Natural killer cell treated with Interleukin-12 subunit alpha and Interleukin-12 subunit beta and Interleukin-15 and Interleukin-18, amount 100 ng/mL, for 72 hours (primary cell): Measurements from ENCODE around the gene SRRM3. TPM values are rescaled to one million over a fixed set of nuclear protein-coding genes. Genes with fewer than 3 reads are reported as not detected.
A peak's percentile ranks its signal among the peaks of the same experiment; 100 is the strongest.
"Not testable (repeated sequence)": the region's sequence is repeated elsewhere in the genome, so short reads cannot be mapped to it uniquely, and the experiment has no call there.

Experiments
- ATAC-seq, 2 donors: fragments of 150-1000 bp; cut with Tn5 transposase in 1 of 2; sonication (Bioruptor Pico), chemical (Tn5 transposase) in 1 of 2; 2 replicates each; pipeline ENCODE4 v1.10.0; 2021
- DNase-seq: peaks from one replicate; pipeline ENCODE4 v3.0.0; 2022; ENCODE audit warnings: low spot score
- H3K27ac Mint-ChIP-seq, 2 donors: 1 replicate in 1 of 2; 2 replicates in 1 of 2; pipeline ENCODE4 v1.8.0; 2022; ENCODE audit warnings: mixed read lengths in 2 of 2, mild to moderate bottlenecking in 1 of 2, moderate library complexity in 1 of 2
- H3K27me3 Mint-ChIP-seq, 2 donors: 1 replicate in 1 of 2; 2 replicates in 1 of 2; pipeline ENCODE4 v1.8.0; 2022; ENCODE audit warnings: mixed read lengths in 2 of 2
- H3K36me3 Mint-ChIP-seq: one replicate; pipeline ENCODE4 v1.8.0; 2022; ENCODE audit warnings: mixed read lengths
- H3K4me1 Mint-ChIP-seq, 2 donors: 1 replicate in 1 of 2; 2 replicates in 1 of 2; pipeline ENCODE4 v1.8.0; 2022; ENCODE audit warnings: low read depth in 2 of 2, mixed read lengths in 2 of 2, mild to moderate bottlenecking in 1 of 2
- H3K4me3 Mint-ChIP-seq: one replicate; pipeline ENCODE4 v1.8.0; 2022; ENCODE audit warnings: mixed read lengths
- H3K9me3 Mint-ChIP-seq: 2 replicates; pipeline ENCODE4 v1.8.0; 2022; ENCODE audit warnings: mixed read lengths
- total RNA-seq, 2 donors: library from RNA; stranded (reverse); gene quantifications; one replicate each; pipeline ENCODE4 v1.2.3, GENCODE V29; 2022

SRRM3 gene
- total RNA-seq, 2 donors from 2014 or later: not detected

DNA sequence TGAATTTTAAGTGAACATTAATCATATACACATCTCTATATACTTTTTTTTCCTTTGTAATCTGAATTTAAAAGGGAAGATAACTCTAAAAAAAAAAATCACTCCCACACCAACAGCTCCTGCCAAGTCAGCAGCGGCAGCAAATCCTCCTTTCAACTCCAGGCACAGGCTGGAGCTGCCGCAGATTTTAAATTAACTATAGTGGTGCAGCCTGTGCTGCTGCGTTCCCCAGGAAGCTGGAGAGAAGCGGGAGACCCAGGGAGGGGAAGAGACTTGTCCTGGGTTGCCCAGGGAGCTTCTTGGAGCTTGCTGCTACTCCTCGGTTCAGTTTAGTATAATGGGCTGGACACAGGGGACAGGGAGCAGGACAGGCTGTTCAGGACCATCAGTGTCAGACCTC is 68.2 kb downstream of the SRRM3 start:
- H3K36me3 Mint-ChIP-seq: no peaks in the 10 kb centered on the region
- H3K4me3 Mint-ChIP-seq: no peak overlapping the region
- no peak for DNase-seq
- H3K4me1 Mint-ChIP-seq: peaks cover 9 to 11% of the 10 kb centered on the region in 2 donors
- H3K27me3 Mint-ChIP-seq: peaks cover 13 to 16% of the 10 kb centered on the region in 2 donors
- ATAC-seq: no peak
- no peak overlapping the region for H3K27ac Mint-ChIP-seq
- H3K9me3 Mint-ChIP-seq: no peaks in the 10 kb centered on the region

DNA sequence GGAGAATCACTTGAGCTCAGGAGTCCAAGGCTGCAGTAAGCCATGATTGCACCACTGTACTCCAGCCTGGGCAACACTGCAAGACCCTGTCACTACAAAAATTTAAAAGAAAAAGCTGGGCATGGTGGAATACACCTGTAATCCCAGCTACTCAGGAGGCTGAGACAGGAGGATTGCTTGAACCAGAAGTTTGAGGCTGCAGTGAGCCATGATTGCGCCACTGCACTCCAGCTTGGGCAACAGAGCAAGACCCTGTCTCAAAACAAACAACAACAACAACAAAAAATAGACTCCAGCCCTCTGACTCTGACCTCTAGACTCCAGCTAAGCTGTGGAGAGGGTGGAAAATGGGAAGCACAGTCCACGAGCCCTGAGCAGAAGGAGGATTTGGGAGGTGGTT is 69.7 kb downstream of the SRRM3 start:
- not testable (repeated sequence) for H3K4me3 Mint-ChIP-seq, ATAC-seq, DNase-seq, H3K9me3 Mint-ChIP-seq, H3K27ac Mint-ChIP-seq, H3K36me3 Mint-ChIP-seq
- peaks cover 13 to 16% of the 10 kb centered on the region in 2 donors for H3K27me3 Mint-ChIP-seq
- peaks cover 9 to 11% of the 10 kb centered on the region in 2 donors for H3K4me1 Mint-ChIP-seq

DNA sequence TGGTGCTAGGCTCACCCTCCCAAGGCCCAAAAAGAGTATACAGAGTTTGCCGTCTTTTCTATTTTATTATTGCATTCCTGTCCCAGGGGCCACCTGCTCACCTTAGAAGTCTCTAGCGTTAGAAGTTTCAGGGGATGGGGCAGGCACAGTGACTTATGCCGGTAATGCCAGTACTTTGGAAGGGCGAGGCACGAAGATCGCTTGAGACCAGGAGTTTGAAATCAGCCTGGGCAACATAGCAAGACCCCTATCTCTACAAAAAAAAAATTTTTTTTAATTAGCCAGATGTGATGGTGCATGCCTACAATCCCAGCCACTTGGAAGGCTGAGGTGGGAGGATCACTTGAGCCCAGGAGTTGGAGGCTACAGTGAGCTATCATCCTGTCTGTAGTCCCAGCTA is 70.4 kb downstream of the SRRM3 start:
- Mint-ChIP-seq H3K36me3 (no peaks in the 10 kb centered on the region), H3K4me1 (peaks cover 9 to 11% of the 10 kb centered on the region in 2 donors), H3K9me3 (no peaks in the 10 kb centered on the region), H3K27ac (no peak overlapping the region), H3K4me3 (no peak overlapping the region), H3K27me3 (peaks cover 13 to 16% of the 10 kb centered on the region in 2 donors)
- no peak for DNase-seq
- ATAC-seq: no peak

DNA sequence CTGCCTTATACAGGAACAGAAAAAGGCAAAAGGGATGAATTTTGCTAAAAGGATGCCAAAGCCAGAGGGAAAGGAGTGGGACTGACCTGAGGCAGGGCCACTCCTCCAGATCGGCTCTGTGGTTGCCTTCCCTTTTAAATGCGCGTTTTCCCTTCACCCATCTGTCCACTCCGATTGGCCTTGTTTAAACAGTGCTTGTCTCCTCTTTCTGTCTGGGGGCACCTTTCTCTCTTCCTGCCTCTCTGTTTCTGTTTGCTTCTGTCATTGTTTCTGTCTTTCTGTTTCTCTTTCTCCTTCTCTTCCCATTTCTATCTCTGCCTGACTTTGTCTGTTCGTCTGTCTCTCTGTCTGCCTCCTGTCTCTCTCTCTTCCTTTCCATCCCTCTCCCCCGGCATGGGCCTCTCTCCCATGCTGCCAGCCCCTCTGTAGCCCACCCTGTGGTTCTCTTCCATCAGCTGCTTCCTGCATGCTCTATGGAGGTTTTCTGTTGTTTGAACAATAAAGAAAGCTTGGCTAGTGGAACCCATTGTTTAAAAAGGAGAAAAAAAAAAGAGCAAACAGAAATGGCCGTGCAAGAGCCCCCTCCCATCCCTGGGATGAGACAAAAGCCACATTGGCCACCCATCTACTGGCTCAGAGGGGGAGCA is 71.3 kb downstream of the SRRM3 start:
- no peak for DNase-seq
- peaks cover 9 to 11% of the 10 kb centered on the region in 2 donors for H3K4me1 Mint-ChIP-seq
- peaks cover 13 to 16% of the 10 kb centered on the region in 2 donors for H3K27me3 Mint-ChIP-seq
- no peak overlapping the region for H3K27ac Mint-ChIP-seq
- no peak overlapping the region for H3K4me3 Mint-ChIP-seq
- no peak for ATAC-seq
- no peaks in the 10 kb centered on the region for H3K36me3 Mint-ChIP-seq
- H3K9me3 Mint-ChIP-seq: no peaks in the 10 kb centered on the region

DNA sequence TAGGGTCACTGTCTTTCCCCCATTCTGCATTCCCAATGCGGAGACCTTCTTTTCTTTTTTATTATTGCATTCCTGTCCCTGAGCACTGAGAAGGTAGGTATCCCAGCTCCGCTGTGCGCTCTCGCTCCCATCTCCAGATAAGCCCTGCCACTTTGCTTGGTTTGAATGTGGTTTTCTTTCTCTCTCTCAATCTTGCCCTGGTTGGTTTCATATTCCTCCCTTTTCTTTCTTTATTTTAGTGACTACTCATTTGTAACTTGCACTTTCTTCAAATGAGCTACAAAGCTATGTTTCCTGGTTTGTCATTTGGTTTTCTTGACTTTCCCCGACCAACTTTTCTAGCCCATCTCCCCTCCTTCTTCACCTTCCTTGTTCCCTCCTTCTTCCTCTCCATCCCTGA is 71.8 kb downstream of the SRRM3 start:
- DNase-seq (no peak), ATAC-seq (no peak)
- Mint-ChIP-seq H3K27me3 (peaks cover 13 to 14% of the 10 kb centered on the region in 2 donors), H3K36me3 (no peaks in the 10 kb centered on the region), H3K4me1 (peaks cover 9 to 10% of the 10 kb centered on the region in 2 donors), H3K27ac (no peak overlapping the region), H3K4me3 (no peak overlapping the region), H3K9me3 (no peaks in the 10 kb centered on the region)

DNA sequence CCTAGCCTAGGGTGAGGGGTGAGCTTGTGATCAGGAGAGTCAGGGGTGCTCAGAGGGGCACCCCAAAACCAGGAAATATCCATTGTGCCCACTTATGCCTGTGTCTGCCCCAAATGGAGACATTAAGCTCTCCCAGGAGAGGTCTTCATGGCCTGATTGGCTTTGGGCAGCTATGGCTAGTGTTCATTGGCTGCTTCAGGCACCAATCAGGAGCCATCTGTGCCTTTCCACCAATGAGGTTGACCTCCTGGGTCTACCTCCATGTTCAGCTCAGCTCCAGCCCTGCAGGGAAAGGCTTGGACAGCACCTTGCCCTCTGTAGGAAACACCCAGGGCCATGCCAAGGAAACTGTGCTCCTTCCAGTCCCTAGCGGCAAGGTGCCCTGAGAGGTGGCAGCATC is 76.8 kb downstream of the SRRM3 start:
- Mint-ChIP-seq H3K36me3 (no peaks in the 10 kb centered on the region), H3K9me3 (no peaks in the 10 kb centered on the region), H3K27me3 (peaks cover 28 to 40% of the 10 kb centered on the region in 2 donors), H3K4me1 (peaks cover 11 to 19% of the 10 kb centered on the region in 2 donors), H3K4me3 (no peak overlapping the region), H3K27ac (no peak overlapping the region)
- ATAC-seq: no peak
- DNase-seq: no peak

DNA sequence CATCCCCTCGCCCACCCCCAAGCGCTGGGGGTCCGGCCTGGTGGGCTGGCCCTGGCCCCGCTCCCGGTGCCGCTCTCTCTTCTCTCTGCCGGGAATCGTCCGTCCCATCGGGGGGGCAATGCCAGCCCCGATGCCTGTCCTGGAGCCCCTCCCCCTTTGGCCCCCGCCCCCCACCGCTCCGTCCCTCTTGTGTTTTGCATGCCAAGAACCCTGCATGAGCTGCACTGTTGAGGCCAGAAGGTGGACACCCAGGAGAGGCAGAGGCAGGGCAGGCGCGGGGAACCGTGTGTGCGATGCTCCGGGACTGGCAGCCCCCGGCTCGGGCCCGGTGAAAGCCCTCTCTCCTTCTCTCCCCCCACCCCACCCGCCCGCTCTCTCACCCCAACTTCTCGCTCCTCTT is 78.7 kb downstream of the SRRM3 start:
- Mint-ChIP-seq H3K36me3 (no peaks in the 10 kb centered on the region), H3K4me1 (peaks cover 8 to 15% of the 10 kb centered on the region in 2 donors), H3K4me3 (no peak overlapping the region), H3K9me3 (no peaks in the 10 kb centered on the region), H3K27ac (no peak overlapping the region), H3K27me3 (peaks cover 34 to 48% of the 10 kb centered on the region in 2 donors)
- no peak for ATAC-seq
- no peak for DNase-seq

DNA sequence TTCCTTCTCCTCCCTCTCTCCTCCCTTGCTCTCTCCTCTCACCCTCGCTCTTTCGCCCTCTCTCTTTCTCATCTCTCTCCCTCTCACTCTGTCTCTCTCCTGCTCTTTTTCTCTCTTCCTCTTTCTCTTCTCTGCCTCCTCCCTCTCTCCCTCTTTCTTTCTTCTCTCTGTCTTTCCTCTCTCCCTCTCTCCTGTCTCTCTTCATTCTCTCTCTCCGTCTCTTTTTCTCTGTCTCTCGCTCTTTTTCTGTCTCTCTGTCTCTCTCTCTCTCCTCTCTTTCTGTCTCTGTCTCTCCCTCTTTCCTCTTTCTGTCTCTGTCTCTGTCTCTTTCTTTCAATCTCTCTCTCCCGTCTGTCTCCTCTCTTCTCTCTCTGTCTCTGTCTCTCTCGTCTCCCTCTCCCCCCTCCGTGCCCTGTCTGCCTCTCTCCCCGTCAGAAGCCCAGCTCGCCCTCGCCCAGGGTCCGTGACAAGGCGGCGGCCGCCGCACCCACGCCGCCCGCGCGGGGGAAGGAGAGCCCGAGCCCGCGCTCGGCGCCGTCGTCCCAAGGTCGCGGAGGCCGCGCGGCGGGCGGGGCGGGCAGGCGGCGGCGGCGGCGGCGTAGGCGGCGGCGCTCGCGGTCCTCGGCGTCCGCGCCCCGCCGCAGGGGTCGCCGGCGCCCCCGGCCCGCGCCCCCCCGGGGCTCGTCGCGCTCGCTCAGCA is 79.5 kb downstream of the SRRM3 start:
- Mint-ChIP-seq H3K27ac (no peak overlapping the region), H3K9me3 (no peaks in the 10 kb centered on the region), H3K4me3 (peak overlapping the region; percentile 54), H3K36me3 (no peaks in the 10 kb centered on the region), H3K4me1 (peaks cover 8 to 15% of the 10 kb centered on the region in 2 donors), H3K27me3 (peaks cover 34 to 48% of the 10 kb centered on the region in 2 donors)
- DNase-seq (no peak), ATAC-seq (peak in 1 of 2 donors; percentile 50)

DNA sequence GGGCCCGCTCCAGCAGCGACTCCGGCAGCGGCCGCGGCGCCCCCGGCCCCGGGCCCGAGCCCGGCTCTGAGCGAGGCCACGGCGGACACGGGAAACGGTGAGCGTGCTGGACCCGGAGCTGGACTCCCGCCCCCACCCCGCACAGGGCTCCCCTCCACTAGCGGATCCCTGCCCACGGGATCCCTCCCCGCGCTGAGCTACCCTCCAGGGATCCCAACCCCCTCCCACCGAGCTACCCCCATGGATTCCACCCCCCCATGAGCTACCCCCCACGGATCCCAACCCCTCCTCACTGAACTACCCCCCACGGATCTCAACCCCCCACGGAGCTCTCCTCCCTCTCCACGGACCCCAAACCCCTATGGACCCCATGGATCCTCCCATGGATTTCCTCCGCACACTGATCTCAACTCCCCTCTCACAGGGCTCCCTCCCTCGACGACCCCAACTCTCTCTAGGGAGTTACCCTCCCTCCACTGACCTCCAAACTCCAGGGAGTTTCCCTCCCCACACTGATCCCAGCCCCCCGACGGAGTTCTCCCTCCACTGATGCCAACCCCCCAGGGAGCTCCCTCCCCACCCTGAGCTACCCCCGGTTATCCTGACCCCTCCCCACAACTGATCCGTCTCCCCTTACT is 80.1 kb downstream of the SRRM3 start:
- no peak overlapping the region for H3K27ac Mint-ChIP-seq
- peaks cover 8 to 15% of the 10 kb centered on the region in 2 donors for H3K4me1 Mint-ChIP-seq
- ATAC-seq: peak in 1 of 2 donors; percentile 38
- H3K27me3 Mint-ChIP-seq: peaks cover 36 to 48% of the 10 kb centered on the region in 2 donors
- peak overlapping the region; percentile 75 for H3K4me3 Mint-ChIP-seq
- no peak for DNase-seq
- no peaks in the 10 kb centered on the region for H3K36me3 Mint-ChIP-seq
- no peaks in the 10 kb centered on the region for H3K9me3 Mint-ChIP-seq

DNA sequence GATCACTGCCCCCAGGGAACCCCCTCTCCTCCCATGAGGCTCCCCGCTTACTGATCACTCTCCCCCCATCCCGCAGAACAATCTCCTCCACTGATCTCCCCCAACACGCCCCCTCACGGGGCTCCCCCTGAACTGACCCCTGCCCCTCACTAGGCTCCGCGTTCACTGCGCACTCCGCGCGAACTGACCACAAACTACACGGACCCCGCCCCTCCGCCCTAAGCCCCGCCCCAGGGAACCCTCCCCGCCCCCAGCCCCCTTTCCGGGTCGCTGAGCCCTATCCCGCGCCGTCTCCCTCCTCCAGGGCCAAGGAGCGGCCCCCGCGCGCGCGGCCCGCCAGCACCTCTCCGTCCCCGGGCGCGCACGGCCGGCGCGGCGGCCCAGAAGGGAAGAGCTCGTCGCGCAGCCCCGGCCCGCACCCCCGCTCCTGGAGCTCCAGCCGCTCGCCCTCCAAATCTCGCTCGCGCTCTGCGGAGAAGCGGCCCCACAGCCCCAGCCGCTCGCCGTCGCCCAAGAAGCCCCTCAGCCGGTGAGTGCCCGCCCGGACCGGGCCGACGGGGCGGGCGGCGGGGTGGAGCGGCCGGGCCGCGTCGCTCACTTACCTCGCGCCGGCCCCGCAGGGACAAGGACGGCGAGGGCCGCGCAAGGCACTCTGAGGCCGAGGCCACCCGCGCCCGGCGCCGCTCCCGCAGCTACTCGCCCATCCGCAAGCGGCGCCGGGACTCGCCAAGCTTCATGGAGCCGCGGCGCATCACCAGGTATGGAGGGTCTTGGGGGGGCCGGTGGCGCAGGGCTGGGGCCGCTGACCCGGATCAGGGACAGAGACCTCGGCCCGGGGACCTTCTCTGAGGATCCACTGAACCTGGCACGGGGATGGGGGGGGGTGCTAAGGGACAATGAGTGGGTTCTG is 80.9 kb downstream of the SRRM3 start:
- DNase-seq: no peak

DNA sequence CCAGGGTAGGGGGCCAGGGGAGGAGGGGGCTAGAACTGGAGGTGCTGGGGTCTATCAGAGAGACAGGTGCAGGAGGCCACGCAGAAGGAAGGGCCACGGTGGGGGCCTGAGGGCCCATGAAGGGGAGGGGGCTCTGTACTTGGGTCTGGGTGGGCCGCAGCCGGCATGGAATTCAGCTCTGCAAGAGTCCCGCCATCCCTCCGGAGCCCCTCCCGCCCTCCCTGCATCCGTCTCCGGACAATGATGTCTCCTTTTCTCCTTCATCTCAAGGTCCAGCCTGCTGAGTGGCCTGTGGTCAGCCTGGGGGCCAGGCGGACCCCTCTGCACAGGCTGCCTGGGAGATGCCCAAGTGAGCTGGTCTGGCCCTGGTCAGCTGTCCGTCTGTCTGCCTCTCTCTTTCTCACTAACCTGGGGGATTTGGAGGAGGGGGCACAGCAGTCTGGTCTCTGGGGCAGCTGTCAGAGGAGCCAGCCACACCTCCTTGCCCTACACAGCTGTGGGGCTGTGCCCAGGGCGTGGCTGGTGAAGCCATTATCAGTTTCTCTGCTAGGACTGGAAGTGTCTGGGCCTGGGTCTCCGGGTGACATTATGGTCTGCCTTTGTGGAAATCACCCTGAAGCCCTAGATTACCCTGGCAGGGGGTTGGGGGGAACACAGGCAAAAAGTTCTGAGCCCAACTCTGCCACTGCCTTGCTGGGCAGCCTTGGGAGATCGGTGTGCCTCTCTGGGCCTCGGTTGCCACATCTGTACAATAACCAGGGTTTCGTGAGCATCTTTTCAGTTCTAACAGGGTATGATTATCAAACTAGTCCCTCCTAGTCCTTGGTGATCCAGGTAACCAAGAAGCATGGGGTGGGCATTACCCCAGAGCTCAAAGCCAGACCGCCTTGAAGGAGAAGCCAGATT is 81.8 kb downstream of the SRRM3 start:
- Mint-ChIP-seq H3K36me3 (no peaks in the 10 kb centered on the region), H3K4me3 (peak overlapping the region; percentile 51), H3K27me3 (peaks cover 36 to 48% of the 10 kb centered on the region in 2 donors), H3K4me1 (peaks cover 8 to 15% of the 10 kb centered on the region in 2 donors), H3K27ac (no peak overlapping the region), H3K9me3 (no peaks in the 10 kb centered on the region)
- no peak for ATAC-seq
- DNase-seq: no peak

More for the DNA sequence above, 80.9 kb downstream of the SRRM3 start:
- peak overlapping the region; percentile 75 for H3K4me3 Mint-ChIP-seq
- H3K27me3 Mint-ChIP-seq: peaks cover 36 to 48% of the 10 kb centered on the region in 2 donors
- H3K36me3 Mint-ChIP-seq: no peaks in the 10 kb centered on the region
- no peaks in the 10 kb centered on the region for H3K9me3 Mint-ChIP-seq
- H3K4me1 Mint-ChIP-seq: peaks cover 8 to 15% of the 10 kb centered on the region in 2 donors
- H3K27ac Mint-ChIP-seq: no peak overlapping the region
- ATAC-seq: peak in 1 of 2 donors; percentile 55

DNA sequence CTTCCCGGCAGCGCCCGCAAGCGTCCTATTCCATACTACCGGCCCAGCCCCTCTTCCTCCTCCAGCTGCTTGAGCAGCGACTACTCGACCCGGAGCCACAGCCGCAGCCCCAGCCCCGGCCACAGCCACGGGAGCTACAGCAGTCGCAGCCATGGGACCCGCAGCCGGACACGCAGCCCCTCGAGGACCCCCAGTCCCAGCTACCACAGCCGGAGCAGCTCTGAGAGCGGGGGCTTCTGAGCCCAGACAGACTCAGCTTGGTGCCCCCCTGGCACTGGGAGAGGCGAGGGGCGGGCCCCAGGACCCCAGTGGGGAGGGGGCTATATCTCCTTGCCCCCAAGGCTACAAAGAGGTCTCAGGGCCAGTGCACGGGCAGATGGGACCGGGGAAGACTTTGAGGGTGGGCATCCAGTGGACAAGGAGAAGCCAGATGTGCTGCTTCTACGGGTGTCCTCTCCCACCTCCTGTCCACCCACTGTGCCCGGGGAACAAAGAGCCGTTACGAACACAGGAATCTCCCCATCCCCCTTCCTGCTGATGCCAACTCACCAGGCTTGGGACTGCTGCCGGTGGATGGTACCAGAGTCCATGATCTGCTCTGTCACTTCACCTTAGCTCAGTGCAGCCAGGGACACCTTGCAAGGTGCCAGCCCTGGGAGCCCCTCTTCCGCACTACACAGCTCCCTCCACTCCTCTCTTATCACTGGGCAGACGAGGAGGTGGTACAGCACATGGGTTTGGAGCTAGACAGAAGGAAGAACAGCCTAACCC is 84.1 kb downstream of the SRRM3 start:
- ATAC-seq (no peak), DNase-seq (no peak)
- Mint-ChIP-seq H3K36me3 (no peaks in the 10 kb centered on the region), H3K9me3 (no peaks in the 10 kb centered on the region), H3K27ac (no peak overlapping the region), H3K4me3 (no peak overlapping the region), H3K4me1 (peaks cover 6 to 11% of the 10 kb centered on the region in 2 donors), H3K27me3 (peaks cover 24 to 29% of the 10 kb centered on the region in 2 donors)
